Loucy (cell line): ENCODE measurements around the gene TRERF1.

Experiments used
- H2AFZ ChIP-seq: fragments of 200-600 bp; sonication (generic); 2 replicates; pipeline ENCODE4 v1.6.0; 2016; ENCODE audit warnings: antibody characterized with exemption, mild to moderate bottlenecking, low read length, moderate library complexity
- H3F3A ChIP-seq: fragments of 200-600 bp; 2 replicates; pipeline ENCODE4 v1.6.0; 2016; ENCODE audit warnings: antibody characterized with exemption, low read depth, mild to moderate bottlenecking
- H3K27me3 ChIP-seq: fragments of 200-600 bp; sonication (generic); 2 replicates; pipeline ENCODE4 v1.6.1; 2014; ENCODE audit warnings: low read length, mild to moderate bottlenecking; ENCODE audit not compliant: insufficient read depth, poor library complexity, severe bottlenecking
- H3K36me3 ChIP-seq: fragments of 200-600 bp; sonication (generic); 2 replicates; pipeline ENCODE4 v1.6.1; 2016; ENCODE audit warnings: low read length; ENCODE audit not compliant: insufficient read depth
- H3K4me1 ChIP-seq: fragments of 200-600 bp; sonication (generic); 2 replicates; pipeline ENCODE4 v1.5.1; 2014; ENCODE audit warnings: low read length, mild to moderate bottlenecking; ENCODE audit not compliant: insufficient read depth, poor library complexity, severe bottlenecking
- H3K4me2 ChIP-seq: fragments of 200-600 bp; sonication (generic); 2 replicates; pipeline ENCODE4 v1.6.0; 2014; ENCODE audit warnings: antibody characterized with exemption, low read length, low read depth, mild to moderate bottlenecking; ENCODE audit not compliant: poor library complexity, severe bottlenecking
- H3K4me3 ChIP-seq: fragments of 200-600 bp; sonication (generic); 2 replicates; pipeline ENCODE4 v1.5.1; 2014; ENCODE audit warnings: low read length, mild to moderate bottlenecking, mixed read lengths; ENCODE audit not compliant: poor library complexity, severe bottlenecking
- H3K79me2 ChIP-seq: fragments of 200-600 bp; sonication (generic); 2 replicates; pipeline ENCODE4 v1.6.1; 2014; ENCODE audit warnings: low read length; ENCODE audit not compliant: insufficient read depth
- H3K9ac ChIP-seq: fragments of 200-600 bp; sonication (generic); 2 replicates; pipeline ENCODE4 v1.6.0; 2014; ENCODE audit warnings: mild to moderate bottlenecking, low read depth, low read length, moderate library complexity; ENCODE audit not compliant: poor library complexity, severe bottlenecking
- H3K9me2 ChIP-seq: fragments of 200-600 bp; sonication (generic); replicated peaks from 2 replicates; pipeline ENCODE4 v1.6.1; 2016; ENCODE audit warnings: low read depth, low read length, mixed read lengths
- H3K9me3 ChIP-seq: fragments of 200-600 bp; sonication (generic); 2 replicates; pipeline ENCODE4 v1.6.1; 2014; ENCODE audit warnings: mild to moderate bottlenecking, antibody characterized with exemption, low read length, low read depth; ENCODE audit not compliant: insufficient read depth
- H4K20me1 ChIP-seq: fragments of 200-600 bp; sonication (generic); 2 replicates; pipeline ENCODE4 v1.6.0; 2014; ENCODE audit warnings: antibody characterized with exemption, low read length, mild to moderate bottlenecking; ENCODE audit not compliant: insufficient read depth, poor library complexity, severe bottlenecking
- EZH2phosphoT487 ChIP-seq: fragments of 200-600 bp; IDR thresholded peaks from 2 replicates; pipeline ENCODE4 v1.6.1; 2018; ENCODE audit warnings: antibody characterized with exemption, mild to moderate bottlenecking, moderate library complexity, borderline replicate concordance
- TF ChIP-seq, protein P1 (sequence below): fragments of 200-600 bp; sonication (generic); conservative IDR thresholded peaks from 2 replicates; pipeline ENCODE4 v1.5.1; 2014; ENCODE audit warnings: mild to moderate bottlenecking, antibody characterized with exemption, low read length

TRERF1 gene

DNA sequence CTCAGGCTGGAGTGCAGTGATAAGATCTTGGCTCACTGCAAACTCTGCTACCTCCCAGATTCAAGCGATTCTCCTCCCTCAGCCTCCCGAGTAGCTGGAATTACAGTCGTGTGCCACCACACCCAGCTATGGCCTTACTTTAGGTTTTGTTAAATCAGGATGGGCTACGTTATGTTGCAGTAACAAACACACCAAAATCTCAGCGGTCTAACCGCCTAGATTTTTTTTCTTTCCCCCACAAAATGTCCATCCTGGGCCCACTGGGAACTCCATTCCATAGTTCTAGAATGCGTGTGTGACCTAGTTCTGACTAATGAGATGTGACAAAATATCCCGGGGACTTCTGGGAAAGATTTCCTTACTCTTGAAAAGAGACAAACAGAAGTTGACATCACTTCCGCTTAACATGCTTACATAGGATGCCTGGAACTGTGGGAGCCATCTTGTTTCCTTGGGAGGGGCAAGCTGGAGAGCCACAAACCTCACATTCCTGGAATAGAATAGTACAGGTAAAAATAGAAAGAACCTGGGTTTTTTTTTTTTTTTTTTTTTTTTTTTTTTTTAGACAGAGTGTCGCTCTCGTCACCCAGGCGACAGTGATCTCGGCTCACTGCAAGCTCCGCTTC lies 42.3 kb upstream of the TRERF1 start:
- Histone ChIP-seq H3K79me2 (no peaks in the 10 kb centered on the region), H4K20me1 (no peaks in the 10 kb centered on the region), H3K4me3 (no peak overlapping the region), H3K27me3 (no peaks in the 10 kb centered on the region), H3K9ac (no peak overlapping the region), H3K36me3 (no peaks in the 10 kb centered on the region), H3K9me3 (no peaks in the 10 kb centered on the region), H3K9me2 (no peaks in the 10 kb centered on the region), H2AFZ (no peak overlapping the region), H3K4me1 (no peaks in the 10 kb centered on the region), H3F3A (no peaks in the 10 kb centered on the region), H3K4me2 (no peak overlapping the region)
- no peak for TF ChIP-seq EZH2phosphoT487
- TF ChIP-seq, protein P1, sequence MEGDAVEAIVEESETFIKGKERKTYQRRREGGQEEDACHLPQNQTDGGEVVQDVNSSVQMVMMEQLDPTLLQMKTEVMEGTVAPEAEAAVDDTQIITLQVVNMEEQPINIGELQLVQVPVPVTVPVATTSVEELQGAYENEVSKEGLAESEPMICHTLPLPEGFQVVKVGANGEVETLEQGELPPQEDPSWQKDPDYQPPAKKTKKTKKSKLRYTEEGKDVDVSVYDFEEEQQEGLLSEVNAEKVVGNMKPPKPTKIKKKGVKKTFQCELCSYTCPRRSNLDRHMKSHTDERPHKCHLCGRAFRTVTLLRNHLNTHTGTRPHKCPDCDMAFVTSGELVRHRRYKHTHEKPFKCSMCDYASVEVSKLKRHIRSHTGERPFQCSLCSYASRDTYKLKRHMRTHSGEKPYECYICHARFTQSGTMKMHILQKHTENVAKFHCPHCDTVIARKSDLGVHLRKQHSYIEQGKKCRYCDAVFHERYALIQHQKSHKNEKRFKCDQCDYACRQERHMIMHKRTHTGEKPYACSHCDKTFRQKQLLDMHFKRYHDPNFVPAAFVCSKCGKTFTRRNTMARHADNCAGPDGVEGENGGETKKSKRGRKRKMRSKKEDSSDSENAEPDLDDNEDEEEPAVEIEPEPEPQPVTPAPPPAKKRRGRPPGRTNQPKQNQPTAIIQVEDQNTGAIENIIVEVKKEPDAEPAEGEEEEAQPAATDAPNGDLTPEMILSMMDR = no peak

DNA sequence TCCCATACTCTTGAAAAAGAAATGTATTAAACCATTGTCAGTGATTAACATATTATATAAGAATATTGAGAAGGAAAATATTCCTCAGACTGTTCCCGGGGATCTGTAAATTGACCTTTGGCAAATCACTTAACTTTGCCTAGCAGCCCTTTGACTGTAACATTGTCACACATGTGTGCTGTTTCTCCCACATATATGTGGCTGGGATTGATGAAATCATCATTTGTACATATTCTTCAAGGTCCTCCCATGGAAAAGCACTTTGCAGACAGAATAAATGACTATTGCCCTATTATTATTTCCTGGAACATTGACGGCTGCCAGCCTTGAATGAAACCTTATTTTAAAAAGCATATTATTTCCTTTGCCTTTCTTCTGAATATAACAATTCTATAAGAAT lies 36.4 kb upstream of the TRERF1 start:
- Histone ChIP-seq H3K36me3 (no peaks in the 10 kb centered on the region), H3F3A (no peaks in the 10 kb centered on the region), H2AFZ (no peak overlapping the region), H3K4me1 (no peaks in the 10 kb centered on the region), H3K27me3 (no peaks in the 10 kb centered on the region), H3K9ac (no peak overlapping the region), H3K4me2 (no peak overlapping the region), H3K4me3 (no peak overlapping the region), H3K9me2 (no peaks in the 10 kb centered on the region), H3K79me2 (no peaks in the 10 kb centered on the region), H4K20me1 (no peaks in the 10 kb centered on the region), H3K9me3 (no peaks in the 10 kb centered on the region)
- TF ChIP-seq EZH2phosphoT487 = no peak
- TF ChIP-seq, protein P1 = no peak

- Histone ChIP-seq H3F3A (no peaks in the 10 kb centered on the region), H3K9me2 (no peaks in the 10 kb centered on the region), H4K20me1 (no peaks in the 10 kb centered on the region), H3K36me3 (no peaks in the 10 kb centered on the region), H3K9me3 (no peaks in the 10 kb centered on the region), H3K9ac (no peak overlapping the region), H3K4me3 (no peak overlapping the region), H3K4me2 (no peak overlapping the region), H3K27me3 (no peaks in the 10 kb centered on the region), H2AFZ (no peak overlapping the region), H3K79me2 (no peaks in the 10 kb centered on the region), H3K4me1 (no peaks in the 10 kb centered on the region)
- TF ChIP-seq EZH2phosphoT487 = no peak
- TF ChIP-seq, protein P1 = no peak
Measured at GRCh38 chr6:42484261-42484660, 32.5 kb upstream of the TRERF1 start.
